ENCODE results near the gene HEXIM2.

The HEXIM2 gene

GRCh38 chr17:45162025-45162687, 481 bp downstream of the HEXIM2 start:
- DNase-seq (ENCODE audit: extremely low read depth, insufficient read length), result no peak
- peak overlapping the region; percentile 72 for H3K4me3 ChIP-seq (replicated peaks; ENCODE audit: low read depth, low read length)

GRCh38 chr17:45164734-45165269, 3.1 kb downstream of the HEXIM2 start:
- no peak for DNase-seq (ENCODE audit: extremely low read depth, insufficient read length)
- no peak for TF ChIP-seq CTCF (IDR thresholded peaks at IDR 0.05; ENCODE audit: insufficient read depth, low read length, poor library complexity, severe bottlenecking)
- no peaks in the 10 kb centered on the region for H3K27me3 ChIP-seq (replicated peaks; ENCODE audit: control insufficient read depth, insufficient read depth, low read length)
- no peak overlapping the region for H3K4me3 ChIP-seq (replicated peaks; ENCODE audit: low read depth, low read length)
- peaks cover 5% of the 10 kb centered on the region for H3K36me3 ChIP-seq (ENCODE audit: control insufficient read depth, insufficient read depth, low read length)

More at GRCh38 chr17:45162025-45162687, 481 bp downstream of the HEXIM2 start:
- no peaks in the 10 kb centered on the region for H3K27me3 ChIP-seq (replicated peaks; ENCODE audit: control insufficient read depth, insufficient read depth, low read length)
- TF ChIP-seq CTCF (IDR thresholded peaks at IDR 0.05; ENCODE audit: insufficient read depth, low read length, poor library complexity, severe bottlenecking), result no peak
- peaks cover 3% of the 10 kb centered on the region; the same call in 1 of the 2 replicates for H3K36me3 ChIP-seq (ENCODE audit: control insufficient read depth, insufficient read depth, low read length)

- no peak overlapping the region for H3K4me3 ChIP-seq (replicated peaks; ENCODE audit: low read depth, low read length)
- H3K27me3 ChIP-seq (replicated peaks; ENCODE audit: control insufficient read depth, insufficient read depth, low read length), result no peaks in the 10 kb centered on the region
- no peak for DNase-seq (ENCODE audit: extremely low read depth, insufficient read length)
- H3K36me3 ChIP-seq (ENCODE audit: control insufficient read depth, insufficient read depth, low read length), result peaks cover 5% of the 10 kb centered on the region
- no peak for TF ChIP-seq CTCF (IDR thresholded peaks at IDR 0.05; ENCODE audit: insufficient read depth, low read length, poor library complexity, severe bottlenecking)
Measured at GRCh38 chr17:45168991-45169752, 7.5 kb downstream of the HEXIM2 start.

GRCh38 chr17:45170280-45170930, 8.7 kb downstream of the HEXIM2 start:
- Histone ChIP-seq H3K27me3 (replicated peaks; ENCODE audit: control insufficient read depth, insufficient read depth, low read length) (no peaks in the 10 kb centered on the region), H3K4me3 (replicated peaks; ENCODE audit: low read depth, low read length) (no peak overlapping the region), H3K36me3 (ENCODE audit: control insufficient read depth, insufficient read depth, low read length) (peaks cover 2% of the 10 kb centered on the region)
- DNase-seq (ENCODE audit: extremely low read depth, insufficient read length), result no peak
- no peak for TF ChIP-seq CTCF (IDR thresholded peaks at IDR 0.05; ENCODE audit: insufficient read depth, low read length, poor library complexity, severe bottlenecking)

GRCh38 chr17:45170931-45171337, 9.3 kb downstream of the HEXIM2 start:
- Histone ChIP-seq H3K36me3 (ENCODE audit: control insufficient read depth, insufficient read depth, low read length) (peaks cover 2% of the 10 kb centered on the region), H3K4me3 (replicated peaks; ENCODE audit: low read depth, low read length) (no peak overlapping the region), H3K27me3 (replicated peaks; ENCODE audit: control insufficient read depth, insufficient read depth, low read length) (no peaks in the 10 kb centered on the region)
- no peak for TF ChIP-seq CTCF (IDR thresholded peaks at IDR 0.05; ENCODE audit: insufficient read depth, low read length, poor library complexity, severe bottlenecking)
- no peak for DNase-seq (ENCODE audit: extremely low read depth, insufficient read length)

Data from GM06990 (cell line).